Mesenchymal stem cell (in vitro differentiated cells and primary cell): ENCODE data around the gene TBC1D9.
"Not testable (repeated sequence)": the region's sequence is repeated elsewhere in the genome, so short reads cannot be mapped to it uniquely, and the experiment has no call there.

Source experiments
- DNase-seq: peaks from one replicate; pipeline ENCODE4 v3.0.0-alpha.2; 2013
- H2AFZ ChIP-seq: one replicate; pipeline ENCODE4 v1.6.1; 2013; ENCODE audit warnings: low read depth, mild to moderate bottlenecking, control low read depth, inconsistent platforms, low read length, moderate library complexity
- H2AK5ac ChIP-seq: 2 replicates; pipeline ENCODE4 v1.6.1; 2013; ENCODE audit warnings: low read length, moderate library complexity, mild to moderate bottlenecking, inconsistent platforms; ENCODE audit not compliant: severe bottlenecking
- H2BK120ac ChIP-seq: one replicate; pipeline ENCODE4 v1.6.1; 2013; ENCODE audit warnings: low read depth, mild to moderate bottlenecking, inconsistent platforms, low read length, moderate library complexity
- H2BK12ac ChIP-seq, 2 experiments: one replicate each; pipeline ENCODE4 v1.6.1; 2013; ENCODE audit warnings: inconsistent platforms in 2 of 2, low read length in 2 of 2, mild to moderate bottlenecking in 2 of 2, moderate library complexity in 2 of 2, control low read depth in 1 of 2
- H2BK15ac ChIP-seq: one replicate; pipeline ENCODE4 v1.6.1; 2013; ENCODE audit warnings: mild to moderate bottlenecking, low read depth, inconsistent platforms; ENCODE audit not compliant: poor library complexity, severe bottlenecking
- H2BK5ac ChIP-seq: 2 replicates; pipeline ENCODE4 v1.6.1; 2013; ENCODE audit warnings: low read depth, mild to moderate bottlenecking, low read length, control low read depth, inconsistent platforms; ENCODE audit not compliant: poor library complexity, severe bottlenecking
- H3K14ac ChIP-seq, 2 experiments: one replicate each; pipeline ENCODE4 v1.6.1; 2013; ENCODE audit warnings: inconsistent platforms in 2 of 2, low read length in 2 of 2, control low read depth in 1 of 2, mild to moderate bottlenecking in 1 of 2, moderate library complexity in 1 of 2
- H3K18ac ChIP-seq, 2 experiments: one replicate each; pipeline ENCODE4 v1.6.1; 2013; ENCODE audit warnings: inconsistent platforms in 2 of 2, low read length in 2 of 2, control low read depth in 1 of 2, low read depth in 1 of 2, mild to moderate bottlenecking in 1 of 2
- H3K23ac ChIP-seq, 2 experiments: one replicate each; pipeline ENCODE4 v1.6.1; 2013; ENCODE audit warnings: inconsistent platforms in 2 of 2, low read length in 2 of 2, mild to moderate bottlenecking in 2 of 2, moderate library complexity in 2 of 2, control low read depth in 1 of 2
- H3K27ac ChIP-seq: 2 replicates; pipeline ENCODE4 v1.5.1; 2013; ENCODE audit warnings: mild to moderate bottlenecking, moderate library complexity, low read length, control low read depth, inconsistent platforms; ENCODE audit not compliant: poor library complexity, severe bottlenecking
- H3K27me3 ChIP-seq, 2 experiments: 2 replicates each; pipeline versions ENCODE4 v1.6.1 to v1.7.0; 2013; ENCODE audit warnings: low read length in 2 of 2, mild to moderate bottlenecking in 2 of 2, moderate library complexity in 2 of 2, control low read depth in 1 of 2, inconsistent platforms in 1 of 2; ENCODE audit not compliant: control insufficient read depth in 1 of 2, insufficient read depth in 1 of 2
- H3K36me3 ChIP-seq, 2 experiments: 2 replicates each; pipeline versions ENCODE4 v1.6.1 to v1.7.0; 2013; ENCODE audit warnings: low read length in 2 of 2, control low read depth in 1 of 2, inconsistent platforms in 1 of 2, low read depth in 1 of 2, mild to moderate bottlenecking in 1 of 2; ENCODE audit not compliant: insufficient read depth in 2 of 2, control insufficient read depth in 1 of 2
- H3K4ac ChIP-seq, 2 experiments: one replicate each; pipeline ENCODE4 v1.6.1; 2013; ENCODE audit warnings: inconsistent platforms in 2 of 2, low read length in 2 of 2, mild to moderate bottlenecking in 2 of 2, moderate library complexity in 2 of 2, control low read depth in 1 of 2, low read depth in 1 of 2
- H3K4me1 ChIP-seq: 2 replicates; pipeline ENCODE4 v1.6.1; 2013; ENCODE audit warnings: low read depth, low read length, control low read depth; ENCODE audit not compliant: control insufficient read depth, insufficient read depth
- H3K4me2 ChIP-seq: 2 replicates; pipeline ENCODE4 v1.6.1; 2013; ENCODE audit warnings: low read length, mild to moderate bottlenecking, inconsistent platforms; ENCODE audit not compliant: poor library complexity, severe bottlenecking
- H3K4me3 ChIP-seq, 2 experiments: 2 replicates each; pipeline versions ENCODE4 v1.5.1 to v1.7.0; 2013; ENCODE audit warnings: low read length in 2 of 2, mild to moderate bottlenecking in 2 of 2, control low read depth in 1 of 2, low read depth in 1 of 2; ENCODE audit not compliant: insufficient read depth in 1 of 2
- H3K79me1 ChIP-seq: replicated peaks from 2 replicates; pipeline ENCODE4 v1.6.1; 2013; ENCODE audit warnings: mild to moderate bottlenecking, control low read depth, low read length, inconsistent platforms; ENCODE audit not compliant: poor library complexity, severe bottlenecking
- H3K9ac ChIP-seq: 2 replicates; pipeline ENCODE4 v1.7.0; 2013; ENCODE audit warnings: mild to moderate bottlenecking, low read length, moderate library complexity
- H3K9me3 ChIP-seq: 2 replicates; pipeline ENCODE4 v1.7.0; 2013; ENCODE audit warnings: mild to moderate bottlenecking, low read length; ENCODE audit not compliant: control insufficient read depth
- H4K8ac ChIP-seq: one replicate; pipeline ENCODE4 v1.6.1; 2013; ENCODE audit warnings: inconsistent platforms, mild to moderate bottlenecking, low read length, moderate library complexity
- H4K91ac ChIP-seq: one replicate; pipeline ENCODE4 v1.6.1; 2013; ENCODE audit warnings: mild to moderate bottlenecking, low read length, inconsistent platforms
- WGBS: methylation state at CpG from one replicate; pipeline ENCODE4 v1.1.7; 2013; ENCODE audit warnings: mixed read lengths; 5-methylcytosine and 5-hydroxymethylcytosine counted together

The TBC1D9 gene

DNA sequence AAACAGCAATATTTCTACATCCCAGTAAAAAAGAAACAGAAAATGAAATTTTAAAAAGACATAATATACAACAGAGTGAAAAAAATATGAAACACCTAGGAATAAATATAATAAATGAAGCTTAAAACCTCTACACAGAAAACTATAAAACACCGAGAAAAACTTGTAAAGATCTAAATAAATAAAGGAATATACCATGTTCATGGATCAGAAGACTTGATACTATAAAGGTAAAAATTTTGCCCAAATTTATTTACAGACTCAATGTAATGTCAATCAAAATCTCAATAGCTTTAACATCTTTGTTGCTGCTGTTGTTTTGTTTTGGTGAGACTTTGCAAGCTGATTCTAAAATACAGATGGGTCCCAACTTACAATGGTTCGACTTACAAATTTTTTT, 5.7 kb downstream of the TBC1D9 start:
- H2AFZ ChIP-seq: no peak overlapping the region
- H3K9me3 ChIP-seq: no peaks in the 10 kb centered on the region
- H3K23ac ChIP-seq: no peak overlapping the region
- no peak overlapping the region for H2AK5ac ChIP-seq
- no peak overlapping the region for H3K14ac ChIP-seq
- H2BK120ac ChIP-seq: no peak overlapping the region
- DNase-seq: no peak
- no peak overlapping the region for H4K91ac ChIP-seq
- no peaks in the 10 kb centered on the region for H3K36me3 ChIP-seq
- H2BK15ac ChIP-seq: no peak overlapping the region
- H2BK5ac ChIP-seq: no peak overlapping the region
- WGBS: no CpG with 5 or more reads among the region's 2 CpGs
- no peak overlapping the region for H3K9ac ChIP-seq
- peaks cover 11% of the 10 kb centered on the region for H3K79me1 ChIP-seq
- no peak overlapping the region for H4K8ac ChIP-seq
- no peak overlapping the region for H3K18ac ChIP-seq
- H2BK12ac ChIP-seq: no peak overlapping the region
- no peak overlapping the region for H3K4me3 ChIP-seq
- H3K4me2 ChIP-seq: no peak overlapping the region
- H3K4me1 ChIP-seq: no peaks in the 10 kb centered on the region
- H3K27me3 ChIP-seq: no peaks in the 10 kb centered on the region
- H3K4ac ChIP-seq: no peak overlapping the region
- no peak overlapping the region for H3K27ac ChIP-seq

DNA sequence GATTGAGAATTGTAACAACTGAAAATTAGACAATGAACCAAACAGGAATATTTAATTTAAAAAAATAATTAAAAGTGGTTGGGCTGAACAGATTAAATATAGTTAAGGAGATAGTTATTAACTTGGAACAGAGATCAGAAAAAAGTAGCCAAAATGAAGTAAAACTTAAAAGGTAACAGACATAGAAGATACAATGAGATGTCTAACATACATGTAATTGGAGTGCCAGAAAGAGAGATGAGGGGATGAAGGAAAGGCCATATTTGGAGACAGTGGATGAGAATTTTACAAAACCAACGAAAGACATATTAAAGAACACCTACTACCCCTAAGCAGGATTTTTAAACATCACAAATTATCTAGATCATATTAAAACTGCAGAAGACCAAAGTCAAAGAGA, 8.0 kb downstream of the TBC1D9 start:
- H3K36me3 ChIP-seq: no peaks in the 10 kb centered on the region
- H3K79me1 ChIP-seq: peaks cover 15% of the 10 kb centered on the region
- H4K91ac ChIP-seq: no peak overlapping the region
- H3K27me3 ChIP-seq: no peaks in the 10 kb centered on the region
- no peak for DNase-seq
- no peak overlapping the region for H3K14ac ChIP-seq
- H2BK120ac ChIP-seq: no peak overlapping the region
- H3K4me1 ChIP-seq: peaks cover 2% of the 10 kb centered on the region
- H3K9ac ChIP-seq: no peak overlapping the region
- no peak overlapping the region for H3K23ac ChIP-seq
- H2BK15ac ChIP-seq: no peak overlapping the region
- no peak overlapping the region for H3K18ac ChIP-seq
- H4K8ac ChIP-seq: no peak overlapping the region
- no peak overlapping the region for H2AFZ ChIP-seq
- H3K4ac ChIP-seq: no peak overlapping the region
- H3K27ac ChIP-seq: no peak overlapping the region
- H2AK5ac ChIP-seq: no peak overlapping the region
- H3K4me3 ChIP-seq: no peak overlapping the region
- no peak overlapping the region for H2BK5ac ChIP-seq
- H3K4me2 ChIP-seq: no peak overlapping the region
- no peak overlapping the region for H2BK12ac ChIP-seq
- no peaks in the 10 kb centered on the region for H3K9me3 ChIP-seq
- WGBS: 100% methylated on average over 1 of the region's 1 CpG

- H3K4me2 ChIP-seq, H2BK120ac ChIP-seq, H2BK12ac ChIP-seq, H3K36me3 ChIP-seq, H3K4me1 ChIP-seq, H3K27me3 ChIP-seq, H3K4me3 ChIP-seq, H3K4ac ChIP-seq, H4K91ac ChIP-seq, H2AFZ ChIP-seq, H3K14ac ChIP-seq, H2BK15ac ChIP-seq, H3K9me3 ChIP-seq, H4K8ac ChIP-seq, H2BK5ac ChIP-seq, H3K9ac ChIP-seq, H3K18ac ChIP-seq, H2AK5ac ChIP-seq, H3K23ac ChIP-seq, DNase-seq, H3K27ac ChIP-seq: not testable (repeated sequence)
- peaks cover 16% of the 10 kb centered on the region for H3K79me1 ChIP-seq
- 97% methylated on average over 6 of the region's 7 CpGs for WGBS
Measured at GRCh38 chr4:140746546-140746945, 9.6 kb downstream of the TBC1D9 start.

- Histone ChIP-seq H2BK120ac (no peak overlapping the region), H2AFZ (no peak overlapping the region), H3K27me3 (no peaks in the 10 kb centered on the region), H3K4ac (no peak overlapping the region), H2BK5ac (no peak overlapping the region), H3K18ac (no peak overlapping the region), H3K27ac (no peak overlapping the region), H2BK12ac (no peak overlapping the region), H3K79me1 (peaks cover 20% of the 10 kb centered on the region), H3K23ac (no peak overlapping the region), H3K9ac (no peak overlapping the region), H3K4me3 (no peak overlapping the region), H3K4me1 (peaks cover 6% of the 10 kb centered on the region), H2BK15ac (no peak overlapping the region), H3K36me3 (no peaks in the 10 kb centered on the region), H4K8ac (no peak overlapping the region), H3K9me3 (no peaks in the 10 kb centered on the region), H2AK5ac (peak overlapping the region; percentile 10), H3K4me2 (no peak overlapping the region), H3K14ac (no peak overlapping the region), H4K91ac (no peak overlapping the region)
- DNase-seq: no peak
- 77% methylated on average over 3 of the region's 3 CpGs for WGBS
Measured at GRCh38 chr4:140744421-140744820, 11.8 kb downstream of the TBC1D9 start.
